ENCODE measurements around the gene LRIT2.

Gene LRIT2, protein sequence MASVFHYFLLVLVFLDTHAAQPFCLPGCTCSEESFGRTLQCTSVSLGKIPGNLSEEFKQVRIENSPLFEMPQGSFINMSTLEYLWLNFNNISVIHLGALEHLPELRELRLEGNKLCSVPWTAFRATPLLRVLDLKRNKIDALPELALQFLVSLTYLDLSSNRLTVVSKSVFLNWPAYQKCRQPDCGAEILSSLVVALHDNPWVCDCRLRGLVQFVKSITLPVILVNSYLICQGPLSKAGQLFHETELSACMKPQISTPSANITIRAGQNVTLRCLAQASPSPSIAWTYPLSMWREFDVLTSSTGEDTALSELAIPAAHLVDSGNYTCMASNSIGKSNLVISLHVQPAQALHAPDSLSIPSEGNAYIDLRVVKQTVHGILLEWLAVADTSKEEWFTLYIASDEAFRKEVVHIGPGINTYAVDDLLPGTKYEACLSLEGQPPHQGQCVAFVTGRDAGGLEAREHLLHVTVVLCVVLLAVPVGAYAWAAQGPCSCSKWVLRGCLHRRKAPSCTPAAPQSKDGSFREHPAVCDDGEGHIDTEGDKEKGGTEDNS

DNA sequence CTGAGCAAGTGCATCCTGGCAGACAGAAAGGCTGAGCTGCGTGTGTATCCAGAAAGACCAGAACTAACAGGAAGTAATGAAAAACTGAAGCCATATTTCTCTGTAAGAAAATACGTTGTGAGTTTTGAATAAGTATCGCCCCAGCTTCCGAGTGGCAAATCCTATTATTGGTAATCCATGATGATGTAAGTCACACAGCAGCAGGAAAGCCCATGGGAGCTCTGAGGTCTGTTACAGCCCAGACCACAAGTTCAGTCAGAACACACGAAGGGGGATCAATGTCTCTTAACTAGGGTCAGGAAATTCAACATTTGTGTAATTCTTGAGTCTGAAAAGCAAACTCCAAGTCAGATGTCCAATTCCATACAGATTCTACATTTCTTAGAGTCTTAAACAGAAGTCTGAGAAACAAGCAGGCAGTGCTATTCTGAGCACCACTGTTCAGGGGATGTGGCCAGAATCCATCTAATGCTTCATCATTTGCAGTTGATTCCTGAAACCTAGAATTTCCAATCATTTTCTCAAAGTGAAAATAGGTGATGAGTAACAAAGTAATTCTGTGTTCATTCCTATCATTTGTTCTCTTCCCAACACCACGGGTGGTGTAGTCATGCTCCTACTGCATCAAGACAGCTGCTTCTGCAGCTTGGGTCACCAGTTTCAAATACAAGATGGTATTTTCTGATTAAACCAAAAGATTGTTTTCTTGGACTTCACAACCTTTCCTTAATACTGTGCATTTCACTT, at the start of gene LRIT2:
Gene LRIT2 (minus strand): TSS at position 118 of the 747 bp plus-strand sequence. CDS start 24 bp downstream, at position 94.
- H3K27ac ChIP-seq: no peak within 1 kb of the TSS
- TF ChIP-seq ZFX (IDR thresholded peaks at IDR 0.05; ENCODE audit: borderline replicate concordance): no peak
- TF ChIP-seq, protein P1, sequence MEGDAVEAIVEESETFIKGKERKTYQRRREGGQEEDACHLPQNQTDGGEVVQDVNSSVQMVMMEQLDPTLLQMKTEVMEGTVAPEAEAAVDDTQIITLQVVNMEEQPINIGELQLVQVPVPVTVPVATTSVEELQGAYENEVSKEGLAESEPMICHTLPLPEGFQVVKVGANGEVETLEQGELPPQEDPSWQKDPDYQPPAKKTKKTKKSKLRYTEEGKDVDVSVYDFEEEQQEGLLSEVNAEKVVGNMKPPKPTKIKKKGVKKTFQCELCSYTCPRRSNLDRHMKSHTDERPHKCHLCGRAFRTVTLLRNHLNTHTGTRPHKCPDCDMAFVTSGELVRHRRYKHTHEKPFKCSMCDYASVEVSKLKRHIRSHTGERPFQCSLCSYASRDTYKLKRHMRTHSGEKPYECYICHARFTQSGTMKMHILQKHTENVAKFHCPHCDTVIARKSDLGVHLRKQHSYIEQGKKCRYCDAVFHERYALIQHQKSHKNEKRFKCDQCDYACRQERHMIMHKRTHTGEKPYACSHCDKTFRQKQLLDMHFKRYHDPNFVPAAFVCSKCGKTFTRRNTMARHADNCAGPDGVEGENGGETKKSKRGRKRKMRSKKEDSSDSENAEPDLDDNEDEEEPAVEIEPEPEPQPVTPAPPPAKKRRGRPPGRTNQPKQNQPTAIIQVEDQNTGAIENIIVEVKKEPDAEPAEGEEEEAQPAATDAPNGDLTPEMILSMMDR (IDR thresholded peaks at IDR 0.05): no peak

DNA sequence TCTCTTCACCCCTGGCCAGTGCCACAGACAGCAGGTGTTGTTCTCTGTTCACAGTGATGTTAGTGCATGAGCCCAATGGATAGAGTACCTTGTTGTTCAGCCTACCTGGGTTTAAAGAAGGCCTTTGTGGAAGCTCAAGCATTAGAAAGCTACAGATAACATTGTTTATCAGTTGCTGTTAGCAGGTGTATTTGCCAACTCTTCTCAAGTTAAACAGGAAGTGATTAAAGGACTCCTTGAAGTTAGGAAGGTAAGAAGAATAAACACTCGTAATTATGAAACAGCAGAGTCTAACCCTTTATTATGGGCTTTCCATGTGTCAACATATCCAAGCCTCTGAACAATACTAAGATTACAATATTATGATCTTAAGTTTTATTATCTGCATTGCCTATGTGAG, 45.4 kb upstream of the LRIT2 start:
- H3K27ac ChIP-seq: no peak overlapping the region
- no peak for TF ChIP-seq ZFX (IDR thresholded peaks at IDR 0.05; ENCODE audit: borderline replicate concordance)
- TF ChIP-seq, protein P1 (IDR thresholded peaks at IDR 0.05): no peak

DNA sequence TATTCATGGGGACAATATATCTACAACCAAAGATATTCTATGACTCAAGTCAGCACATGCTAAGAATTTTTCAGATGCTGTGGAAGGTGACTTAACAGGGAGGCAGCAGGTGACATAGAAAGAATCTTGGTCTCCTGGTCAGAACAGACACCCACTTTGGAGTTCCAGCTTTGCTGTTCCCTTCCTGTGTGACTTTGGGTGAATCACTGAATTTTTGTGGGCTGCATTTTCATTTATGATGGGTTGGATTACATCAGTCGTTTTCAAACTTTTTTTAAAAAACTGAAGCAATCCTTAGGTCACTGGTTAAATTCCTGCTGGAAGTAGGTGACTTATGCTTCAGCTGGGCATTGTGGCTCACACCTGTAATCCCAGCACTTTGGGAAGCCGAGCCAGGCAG, 44.4 kb upstream of the LRIT2 start:
- H3K27ac ChIP-seq: no peak overlapping the region
- TF ChIP-seq ZFX (IDR thresholded peaks at IDR 0.05; ENCODE audit: borderline replicate concordance): no peak
- TF ChIP-seq, protein P1 (IDR thresholded peaks at IDR 0.05): no peak

DNA sequence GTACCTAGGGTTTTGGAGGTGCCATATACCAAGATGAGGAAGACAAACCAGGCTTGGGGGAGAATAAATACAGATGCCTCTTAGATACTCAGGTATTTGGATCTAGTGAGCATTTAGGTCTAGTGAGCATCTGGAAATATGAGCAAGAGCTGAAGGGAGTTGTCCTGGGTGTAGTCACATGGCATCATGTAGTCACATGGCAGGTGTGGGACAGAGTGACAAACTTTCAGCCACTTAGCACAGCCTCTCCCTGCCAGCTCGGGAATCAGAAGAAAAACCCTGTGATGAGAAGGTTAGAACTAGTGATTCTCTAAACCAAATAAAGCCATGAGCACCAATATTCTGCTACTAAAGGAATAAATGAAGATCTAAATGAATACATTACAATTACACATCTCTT, 43.8 kb upstream of the LRIT2 start:
- H3K27ac ChIP-seq: no peak overlapping the region
- TF ChIP-seq, protein P1 (IDR thresholded peaks at IDR 0.05): no peak
- TF ChIP-seq ZFX (IDR thresholded peaks at IDR 0.05; ENCODE audit: borderline replicate concordance): no peak

DNA sequence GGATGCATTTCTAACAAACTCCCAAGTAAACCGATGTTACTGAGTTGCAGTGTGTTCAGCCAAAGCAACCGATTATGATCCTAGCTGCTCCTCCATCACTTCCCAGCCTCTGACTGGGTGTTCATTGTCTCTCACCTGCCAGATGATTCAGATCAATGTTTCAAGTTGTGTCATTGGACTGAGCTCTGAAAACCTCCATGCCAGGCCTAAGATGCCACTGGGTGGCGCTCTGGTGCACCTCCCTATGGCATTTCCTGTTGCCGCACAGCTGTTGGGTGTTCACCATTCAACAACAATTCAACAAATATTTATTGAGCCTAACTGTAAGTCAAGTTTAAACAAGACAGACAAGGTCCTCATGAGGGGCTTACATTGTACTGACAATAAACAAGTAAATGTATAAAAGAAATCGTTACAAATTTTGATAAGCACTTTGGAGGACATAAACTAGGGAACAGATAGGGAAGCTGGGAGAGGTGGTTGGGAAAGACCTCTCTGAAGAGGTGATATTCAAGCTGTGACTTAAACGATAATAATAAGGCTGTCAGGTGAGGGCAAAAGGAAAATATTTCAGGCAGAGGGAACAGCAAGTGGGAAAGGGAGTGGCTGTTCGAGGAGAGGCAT, 42.3 kb upstream of the LRIT2 start:
- no peak overlapping the region for H3K27ac ChIP-seq
- TF ChIP-seq ZFX (IDR thresholded peaks at IDR 0.05; ENCODE audit: borderline replicate concordance): no peak
- TF ChIP-seq, protein P1 (IDR thresholded peaks at IDR 0.05): peak; percentile 78

DNA sequence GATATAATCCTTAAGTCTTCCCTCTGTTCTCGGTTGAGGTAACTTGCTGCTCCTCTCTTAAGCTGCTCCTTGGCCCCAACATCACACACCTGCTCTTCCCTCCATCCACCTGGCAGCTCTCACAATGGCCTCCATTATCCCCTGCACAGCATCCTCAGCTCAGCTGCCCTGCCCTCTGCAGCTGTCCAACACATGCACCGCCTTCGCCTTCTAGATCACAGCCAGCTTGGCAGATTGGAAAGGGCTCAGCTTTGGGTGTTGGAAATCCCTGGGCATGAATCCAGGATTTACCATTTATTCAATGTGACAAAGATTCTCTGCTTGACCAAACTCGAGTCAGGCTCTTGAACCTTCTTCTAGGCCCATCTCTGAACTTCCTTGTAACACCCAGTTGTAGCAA, 40.1 kb upstream of the LRIT2 start:
- TF ChIP-seq, protein P1 (IDR thresholded peaks at IDR 0.05): no peak
- TF ChIP-seq ZFX (IDR thresholded peaks at IDR 0.05; ENCODE audit: borderline replicate concordance): no peak
- no peak overlapping the region for H3K27ac ChIP-seq
